ENCODE measurements around the gene RAB5IF. TPM values are rescaled to one million over a fixed set of nuclear protein-coding genes. Genes with fewer than 3 reads are reported as not detected.
"Not testable (repeated sequence)": the region's sequence is repeated elsewhere in the genome, so short reads cannot be mapped to it uniquely, and the experiment has no call there.

The RAB5IF gene
- total and polyA plus RNA-seq, 2 experiments from 2014 or later, result 88.0 to 162 TPM

DNA sequence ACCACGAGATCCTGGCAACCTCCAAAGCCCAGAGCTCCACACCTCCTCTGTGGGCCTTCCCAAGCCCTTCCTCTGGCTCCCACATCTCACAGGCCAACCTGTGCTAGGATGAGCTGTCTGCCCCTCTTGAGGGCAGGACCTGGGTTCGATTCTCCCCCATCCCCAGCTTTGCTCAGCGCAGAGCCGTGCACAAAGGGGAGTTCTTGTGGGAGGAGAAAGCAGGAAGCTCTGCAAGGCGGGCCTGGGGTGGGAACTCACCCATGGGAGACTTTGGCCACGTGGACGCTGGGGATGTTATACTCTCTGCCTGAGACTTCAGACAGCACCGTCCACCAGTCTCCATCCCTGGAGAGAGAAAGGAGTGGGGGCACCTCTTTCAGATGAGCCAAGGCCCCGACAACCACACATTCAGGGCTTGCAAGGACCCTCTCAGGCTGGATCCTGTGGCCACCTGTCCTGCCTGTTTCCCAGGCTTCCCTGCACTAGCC, 27.8 kb downstream of the RAB5IF start:
- Histone ChIP-seq H3K27me3 (no peaks in the 10 kb centered on the region), H3K36me3 (no peaks in the 10 kb centered on the region), H3K27ac (no peak overlapping the region), H3K9me3 (ENCODE audit: low read depth) (no peaks in the 10 kb centered on the region), H3K4me1 (ENCODE audit: low read depth) (no peaks in the 10 kb centered on the region), H3K4me3 (no peak overlapping the region)
- TF ChIP-seq, protein P1, sequence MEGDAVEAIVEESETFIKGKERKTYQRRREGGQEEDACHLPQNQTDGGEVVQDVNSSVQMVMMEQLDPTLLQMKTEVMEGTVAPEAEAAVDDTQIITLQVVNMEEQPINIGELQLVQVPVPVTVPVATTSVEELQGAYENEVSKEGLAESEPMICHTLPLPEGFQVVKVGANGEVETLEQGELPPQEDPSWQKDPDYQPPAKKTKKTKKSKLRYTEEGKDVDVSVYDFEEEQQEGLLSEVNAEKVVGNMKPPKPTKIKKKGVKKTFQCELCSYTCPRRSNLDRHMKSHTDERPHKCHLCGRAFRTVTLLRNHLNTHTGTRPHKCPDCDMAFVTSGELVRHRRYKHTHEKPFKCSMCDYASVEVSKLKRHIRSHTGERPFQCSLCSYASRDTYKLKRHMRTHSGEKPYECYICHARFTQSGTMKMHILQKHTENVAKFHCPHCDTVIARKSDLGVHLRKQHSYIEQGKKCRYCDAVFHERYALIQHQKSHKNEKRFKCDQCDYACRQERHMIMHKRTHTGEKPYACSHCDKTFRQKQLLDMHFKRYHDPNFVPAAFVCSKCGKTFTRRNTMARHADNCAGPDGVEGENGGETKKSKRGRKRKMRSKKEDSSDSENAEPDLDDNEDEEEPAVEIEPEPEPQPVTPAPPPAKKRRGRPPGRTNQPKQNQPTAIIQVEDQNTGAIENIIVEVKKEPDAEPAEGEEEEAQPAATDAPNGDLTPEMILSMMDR (IDR thresholded peaks at IDR 0.05; ENCODE audit: low read depth, low read length), result no peak
- DNase-seq (ENCODE audit: low read depth in 1 of 2, low spot score in 1 of 2), result no peak

DNA sequence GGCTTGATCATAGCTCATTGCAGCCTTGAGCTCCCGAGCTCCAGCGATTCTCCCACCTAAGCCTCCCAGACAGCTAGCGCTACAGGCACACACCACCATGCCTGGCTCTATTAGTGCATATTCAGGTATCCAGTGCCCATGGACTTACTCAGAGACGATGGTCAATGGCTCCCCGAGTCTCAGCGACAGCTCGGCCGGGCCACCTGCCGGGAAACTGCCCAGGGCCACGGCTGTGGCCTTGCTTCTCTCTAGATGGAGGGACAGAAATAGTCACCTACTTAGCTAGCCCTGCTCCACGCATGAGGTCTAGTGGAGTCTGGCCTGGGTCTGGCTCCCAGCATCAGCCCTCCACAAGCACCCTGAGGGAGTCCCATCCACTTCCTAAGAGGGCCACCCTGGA, 28.8 kb downstream of the RAB5IF start:
- Histone ChIP-seq H3K4me1 (ENCODE audit: low read depth) (no peaks in the 10 kb centered on the region), H3K27me3 (no peaks in the 10 kb centered on the region), H3K9me3 (ENCODE audit: low read depth) (no peaks in the 10 kb centered on the region), H3K27ac (no peak overlapping the region), H3K4me3 (no peak overlapping the region), H3K36me3 (no peaks in the 10 kb centered on the region)
- no peak for DNase-seq (ENCODE audit: low read depth in 1 of 2, low spot score in 1 of 2)
- TF ChIP-seq, protein P1 (IDR thresholded peaks at IDR 0.05; ENCODE audit: low read depth, low read length), result no peak

DNA sequence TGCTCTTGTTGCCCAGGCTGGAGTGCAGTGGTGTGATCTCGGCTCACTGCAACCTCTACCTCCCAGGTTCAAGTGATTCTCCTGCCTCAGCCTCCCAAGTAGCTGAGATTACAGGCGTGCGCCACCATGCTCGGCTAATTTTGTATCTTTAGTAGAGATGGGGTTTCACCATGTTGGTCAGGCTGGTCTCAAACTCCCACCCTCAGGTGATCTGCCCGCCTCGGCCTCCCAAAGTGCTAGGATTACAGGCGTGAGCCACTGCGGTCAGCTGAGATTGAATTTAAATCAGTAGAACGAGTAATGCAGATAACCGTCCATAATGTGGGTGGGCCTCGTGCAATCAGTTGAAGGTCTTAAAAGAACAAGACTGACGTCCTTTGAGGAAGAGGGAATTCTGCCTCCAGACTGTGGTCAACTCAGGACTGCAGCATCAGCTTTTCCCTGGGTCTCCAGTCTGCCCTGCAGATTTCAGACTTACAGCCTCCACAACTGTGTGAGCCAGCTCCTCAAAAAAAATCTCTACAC, 33.4 kb downstream of the RAB5IF start:
- not testable (repeated sequence) for H3K27ac ChIP-seq; H3K9me3 ChIP-seq (ENCODE audit: low read depth); H3K4me1 ChIP-seq (ENCODE audit: low read depth); H3K27me3 ChIP-seq; H3K36me3 ChIP-seq; DNase-seq (ENCODE audit: low read depth in 1 of 2, low spot score in 1 of 2); H3K4me3 ChIP-seq

DNA sequence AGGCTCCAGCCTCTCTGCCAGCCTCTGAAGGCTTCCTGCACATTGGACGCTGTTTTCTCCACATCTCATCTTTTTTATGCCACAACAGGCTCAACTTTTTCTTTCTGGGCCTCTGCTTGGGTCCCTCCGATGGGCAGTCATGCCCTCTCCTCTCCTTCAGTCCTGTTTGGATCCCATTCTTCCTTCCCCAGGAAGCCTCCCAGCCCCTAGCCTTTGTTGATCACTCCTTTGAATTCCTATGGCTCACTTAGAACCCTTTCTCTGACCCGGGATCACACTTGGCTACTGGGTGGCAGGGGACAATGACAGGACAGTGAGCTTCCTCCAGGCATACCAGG, 35.9 kb downstream of the RAB5IF start:
- Histone ChIP-seq H3K36me3 (no peaks in the 10 kb centered on the region), H3K9me3 (ENCODE audit: low read depth) (no peaks in the 10 kb centered on the region), H3K4me1 (ENCODE audit: low read depth) (no peaks in the 10 kb centered on the region), H3K27me3 (no peaks in the 10 kb centered on the region), H3K4me3 (no peak overlapping the region), H3K27ac (no peak overlapping the region)
- DNase-seq (ENCODE audit: low read depth in 1 of 2, low spot score in 1 of 2), result no peak
- TF ChIP-seq, protein P1 (IDR thresholded peaks at IDR 0.05; ENCODE audit: low read depth, low read length), result no peak

DNA sequence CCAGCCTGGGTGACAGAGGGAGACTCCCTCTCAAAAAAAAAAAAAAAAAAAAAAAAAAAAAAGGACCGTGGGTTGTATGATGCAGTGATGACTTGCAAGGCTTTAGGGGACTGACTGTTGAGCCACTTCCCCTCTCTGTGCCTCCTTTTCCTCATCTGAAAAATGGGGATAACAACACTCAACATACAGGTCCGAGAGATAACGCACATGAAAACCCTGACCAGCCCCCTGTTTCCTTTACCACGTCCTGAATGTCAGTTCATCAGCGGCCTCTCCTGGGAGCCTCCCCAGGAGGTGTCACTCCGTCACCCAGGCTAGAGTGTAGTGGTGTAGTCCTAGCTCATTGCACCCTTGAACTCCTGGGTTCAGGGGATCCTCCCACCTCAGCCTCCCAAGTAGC, 36.6 kb downstream of the RAB5IF start:
- Histone ChIP-seq H3K9me3 (ENCODE audit: low read depth) (no peaks in the 10 kb centered on the region), H3K27me3 (no peaks in the 10 kb centered on the region), H3K27ac (no peak overlapping the region), H3K36me3 (no peaks in the 10 kb centered on the region), H3K4me3 (no peak overlapping the region), H3K4me1 (ENCODE audit: low read depth) (peaks cover 2% of the 10 kb centered on the region)
- no peak for DNase-seq (ENCODE audit: low read depth in 1 of 2, low spot score in 1 of 2)
- TF ChIP-seq, protein P1 (IDR thresholded peaks at IDR 0.05; ENCODE audit: low read depth, low read length), result no peak

DNA sequence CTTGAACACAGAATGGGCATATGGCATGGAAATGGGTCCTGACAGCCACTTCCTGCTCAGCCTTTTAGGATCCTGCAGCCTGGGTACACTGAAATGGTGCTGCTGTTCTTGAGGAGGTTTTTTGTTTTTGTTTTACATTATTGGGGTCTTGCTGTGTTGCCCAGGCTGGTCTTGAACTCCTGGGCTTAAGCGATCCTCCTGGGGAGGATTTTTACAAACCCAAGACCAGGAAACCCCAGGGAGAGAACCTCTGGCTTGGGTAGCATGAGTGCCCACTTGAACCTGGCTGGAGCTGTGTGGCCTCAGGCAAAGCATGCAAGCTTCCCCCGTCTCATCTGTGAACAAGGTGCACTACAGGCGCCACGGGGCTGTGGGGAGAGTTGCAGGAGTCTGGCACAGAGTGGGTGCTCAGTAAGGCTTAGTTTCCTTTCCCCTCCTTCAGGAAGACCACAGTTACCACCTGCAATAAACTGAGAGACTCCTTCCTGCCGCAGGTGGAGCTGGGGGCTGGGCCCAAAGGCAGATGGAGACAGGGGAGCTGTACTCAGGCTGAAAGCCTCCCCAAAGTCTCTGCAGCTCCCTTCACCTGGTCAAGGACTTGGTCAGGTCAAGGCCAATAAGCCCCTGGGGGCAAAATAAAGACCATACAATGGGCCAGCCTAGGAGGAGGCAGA, 38.6 kb downstream of the RAB5IF start:
- H3K36me3 ChIP-seq, result no peaks in the 10 kb centered on the region
- TF ChIP-seq, protein P1 (IDR thresholded peaks at IDR 0.05; ENCODE audit: low read depth, low read length), result no peak
- no peaks in the 10 kb centered on the region for H3K27me3 ChIP-seq
- no peak overlapping the region for H3K4me3 ChIP-seq
- H3K4me1 ChIP-seq (ENCODE audit: low read depth), result peaks cover 6% of the 10 kb centered on the region
- H3K27ac ChIP-seq, result no peak overlapping the region
- no peaks in the 10 kb centered on the region for H3K9me3 ChIP-seq (ENCODE audit: low read depth)
- DNase-seq (ENCODE audit: low read depth in 1 of 2, low spot score in 1 of 2), result no peak

Measured in cardiac muscle cell (in vitro differentiated cells and primary cell).